Measurements from ENCODE around the gene DBET.
"Not testable (repeated sequence)": the region's sequence is repeated elsewhere in the genome, so short reads cannot be mapped to it uniquely, and the experiment has no call there.

DBET gene

DNA sequence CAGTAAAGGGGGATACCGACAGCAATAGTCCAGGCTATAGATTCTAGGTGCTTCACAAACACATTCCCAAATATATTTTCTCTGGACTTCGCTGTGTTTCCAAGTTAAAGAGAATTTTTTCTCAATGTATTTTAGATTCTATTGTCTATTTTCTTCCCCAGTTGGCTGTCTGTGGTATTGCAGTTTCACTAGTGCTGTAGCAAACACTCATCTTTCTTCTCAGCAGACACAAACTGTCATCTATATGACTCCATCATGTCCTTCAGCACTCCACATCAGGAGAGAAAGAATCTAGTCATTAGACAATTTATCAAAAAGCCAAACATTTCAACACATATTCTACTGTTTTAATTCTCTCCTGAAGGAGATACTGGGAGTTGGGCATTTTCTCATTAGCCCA is at the start of gene DBET:
Gene DBET, plus strand, starts transcription at position 161 of the 400 bp plus-strand sequence.
- DNase-seq, result not testable (repeated sequence)

DNA sequence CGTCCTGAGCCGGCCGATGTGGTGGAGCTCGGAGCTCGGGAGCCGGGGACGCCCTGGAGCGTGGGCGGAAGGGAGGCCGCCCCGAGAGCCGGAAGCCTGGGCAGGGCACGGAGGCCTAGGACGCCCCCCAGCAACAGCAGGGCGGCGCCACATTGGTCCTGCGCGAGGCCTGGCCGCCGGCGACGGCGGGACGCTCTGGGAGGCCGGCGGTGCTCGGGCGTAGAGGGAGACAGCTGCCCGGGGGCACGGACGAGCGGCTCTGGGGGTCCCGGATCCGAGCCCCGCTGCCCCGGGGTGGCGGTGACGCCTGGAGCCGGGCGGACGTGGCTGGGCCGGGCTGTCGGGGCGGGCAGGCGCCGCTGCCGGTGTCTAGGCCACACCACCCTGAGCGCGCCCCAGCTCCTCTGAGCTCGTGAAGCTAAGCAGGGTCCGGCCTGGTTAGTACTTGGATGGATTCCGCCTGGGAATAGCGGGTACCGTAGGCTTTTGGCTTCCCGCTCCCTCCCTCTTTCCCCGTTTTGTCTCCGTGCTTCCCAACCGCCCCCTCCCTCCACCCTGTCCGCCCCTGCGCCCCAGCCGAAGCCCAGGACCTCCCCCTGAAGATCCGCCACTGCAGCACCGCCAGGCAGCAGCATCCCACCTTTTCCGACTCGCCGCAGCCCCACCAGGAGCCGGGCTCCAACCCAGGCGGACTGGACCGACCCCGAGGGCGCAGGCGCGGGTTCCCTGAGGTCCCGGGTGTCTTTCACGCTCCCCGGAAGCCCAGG is 49.3 kb upstream of the DBET start:
- DNase-seq, result no peak

DNA sequence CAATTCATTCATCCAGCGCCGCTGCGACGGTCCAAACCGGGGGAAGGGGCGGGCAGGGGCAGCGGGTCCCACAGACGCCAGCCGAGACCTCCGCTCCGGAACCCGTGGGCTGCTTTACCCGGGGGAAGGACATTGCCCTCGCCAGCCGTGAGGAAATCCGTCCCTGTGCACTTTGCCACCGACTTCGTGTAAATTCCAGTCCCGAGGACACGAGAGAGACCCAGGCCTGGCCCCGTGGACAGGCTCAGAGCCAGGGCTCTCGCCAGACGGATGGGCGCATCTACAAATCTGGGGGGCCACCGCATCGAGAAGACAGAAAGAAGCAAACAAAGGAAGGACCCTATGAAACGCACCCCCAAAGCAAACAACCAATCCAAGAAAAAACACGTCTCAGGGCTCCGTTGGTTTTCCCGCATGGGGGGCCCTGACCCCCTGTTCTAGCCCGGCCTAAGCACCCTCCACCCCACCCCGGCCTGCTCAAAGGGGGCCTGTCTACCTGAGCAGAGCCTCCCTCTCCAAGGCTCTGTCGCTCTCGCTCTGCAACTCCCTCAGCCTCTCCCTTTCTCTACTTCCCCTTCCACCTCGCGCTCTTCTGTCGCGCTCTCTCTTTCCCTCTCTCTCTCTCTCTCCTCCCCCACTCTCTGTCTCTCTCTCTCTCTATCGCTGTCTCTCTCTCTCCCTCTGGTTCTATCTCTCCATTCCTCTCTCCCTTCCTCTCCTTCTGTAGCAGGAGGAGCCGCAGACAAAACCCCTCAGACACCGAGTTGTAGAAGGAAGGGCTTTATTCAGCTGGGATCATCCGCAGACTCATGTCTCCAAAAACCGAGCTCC is 48.5 kb upstream of the DBET start:
- no peak for DNase-seq

DNA sequence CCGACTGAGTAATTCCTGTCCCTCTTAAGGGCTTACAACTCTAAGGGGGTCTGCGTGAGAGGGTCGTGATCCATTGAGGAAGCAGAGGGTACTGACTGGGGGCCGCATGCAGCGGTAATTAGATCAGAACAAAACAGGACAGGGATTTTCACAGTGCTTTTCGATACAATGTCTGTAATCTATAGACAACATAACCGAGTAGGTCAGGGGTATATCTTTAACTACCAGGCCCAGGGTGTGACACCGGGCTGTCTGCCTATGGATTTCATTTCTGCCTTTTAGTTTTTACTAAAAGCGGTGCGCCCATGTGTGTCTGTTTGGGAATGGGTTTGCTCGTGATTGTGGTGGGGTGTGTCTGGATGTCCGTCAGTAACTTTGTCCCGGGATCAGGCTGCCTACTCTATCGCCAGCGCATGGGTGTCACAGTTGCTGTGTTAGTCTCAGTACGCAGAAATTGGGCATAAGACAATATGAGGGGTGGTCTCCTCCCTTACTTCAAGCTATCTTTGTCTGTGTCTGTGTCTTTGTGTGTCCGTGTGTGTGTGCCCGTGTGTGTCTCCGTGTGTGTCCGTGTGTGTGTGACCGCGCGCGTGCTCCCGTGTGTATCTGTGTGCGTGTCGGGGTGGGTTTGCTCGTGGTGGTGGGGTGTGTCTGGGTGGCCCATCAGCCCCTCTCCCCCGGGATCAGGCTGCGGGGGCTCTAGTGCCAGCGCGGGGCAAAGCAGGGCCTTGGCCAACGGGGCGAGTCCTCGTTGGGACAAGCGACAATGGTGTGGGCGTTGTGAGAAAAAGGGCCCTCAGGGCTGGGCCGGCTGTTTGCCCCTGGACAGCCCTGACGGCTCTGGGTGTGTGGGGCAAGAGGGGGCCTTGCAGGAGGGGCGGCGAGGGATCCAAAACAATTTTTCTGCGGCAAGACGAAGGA is 47.7 kb upstream of the DBET start:
- no peak for DNase-seq

DNA sequence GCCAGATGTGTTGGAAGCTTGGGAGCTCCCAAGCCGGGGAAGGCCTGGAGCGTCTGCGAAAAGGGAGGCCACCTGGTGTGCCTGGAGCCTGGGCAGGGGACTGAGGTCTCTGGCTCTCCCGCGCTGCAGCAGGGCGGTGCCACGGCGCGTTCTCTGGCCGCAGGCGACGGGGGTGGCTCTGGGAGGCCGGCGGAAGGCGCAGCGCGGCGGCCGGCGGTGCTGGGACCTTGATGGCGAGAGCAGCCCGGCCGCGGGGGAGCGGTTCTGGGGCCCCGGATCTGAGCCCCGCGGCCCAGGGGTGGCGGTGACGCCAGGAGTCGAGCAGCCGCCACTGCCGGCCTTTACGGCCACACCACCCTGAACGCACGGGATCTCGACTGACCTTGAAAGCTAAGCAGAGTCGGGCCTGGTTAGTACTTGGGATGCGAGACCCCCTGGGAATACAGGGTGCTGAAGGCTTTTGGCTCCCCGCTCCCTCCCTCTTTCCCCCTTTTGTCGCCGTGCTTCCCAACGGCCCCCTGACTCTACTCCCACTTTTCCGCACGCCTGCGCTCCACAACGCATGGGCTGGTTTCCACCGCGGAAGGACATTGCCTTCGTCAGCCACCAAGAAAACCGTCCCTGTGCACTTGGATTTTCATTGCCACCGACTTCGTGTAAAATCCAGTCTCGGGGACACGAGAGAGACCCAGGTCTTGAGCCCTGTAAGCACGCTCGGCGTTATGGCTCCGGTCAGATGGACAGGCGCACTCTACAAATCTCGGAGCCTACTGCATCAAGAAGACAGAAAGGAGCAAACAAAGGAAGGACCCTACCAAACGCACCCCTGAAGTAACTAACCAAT is 46.7 kb upstream of the DBET start:
- no peak for DNase-seq

DNA sequence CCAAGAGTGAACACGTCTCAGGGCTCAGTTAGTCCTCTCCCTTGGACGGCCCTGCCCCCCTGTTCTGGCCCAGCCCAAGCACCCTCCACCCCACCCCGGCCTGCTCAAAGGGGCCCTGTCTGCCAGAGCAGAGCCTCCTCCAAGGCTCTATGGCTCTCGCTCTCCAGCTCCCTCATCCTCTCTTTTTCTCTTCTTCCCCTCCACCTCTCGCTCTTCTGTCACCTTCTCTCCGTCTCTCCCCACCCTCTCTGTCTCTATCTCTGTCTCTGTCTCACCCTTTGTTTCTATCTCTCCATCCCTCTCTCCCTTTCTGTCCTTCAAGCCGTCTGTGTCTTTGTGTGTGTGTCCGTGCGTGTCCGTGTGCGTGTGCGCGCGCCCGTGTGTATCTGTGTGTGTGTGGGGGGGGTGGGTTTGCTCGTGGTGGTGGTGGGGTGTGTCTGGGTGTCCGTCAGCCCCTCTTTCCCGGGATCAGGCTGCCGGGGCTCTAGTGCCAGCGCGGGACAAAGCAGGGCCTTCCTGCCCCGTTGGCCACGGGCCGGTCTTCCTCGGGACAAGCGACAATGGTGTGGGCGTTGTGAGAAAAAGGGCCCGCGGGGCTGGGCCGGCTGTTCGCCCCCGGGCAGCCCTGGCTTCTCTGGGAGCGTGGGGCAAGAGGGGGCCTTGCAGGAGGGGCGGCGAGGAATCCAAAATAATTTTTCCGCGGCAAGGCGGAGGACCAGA is 45.9 kb upstream of the DBET start:
- no peak for DNase-seq

DNA sequence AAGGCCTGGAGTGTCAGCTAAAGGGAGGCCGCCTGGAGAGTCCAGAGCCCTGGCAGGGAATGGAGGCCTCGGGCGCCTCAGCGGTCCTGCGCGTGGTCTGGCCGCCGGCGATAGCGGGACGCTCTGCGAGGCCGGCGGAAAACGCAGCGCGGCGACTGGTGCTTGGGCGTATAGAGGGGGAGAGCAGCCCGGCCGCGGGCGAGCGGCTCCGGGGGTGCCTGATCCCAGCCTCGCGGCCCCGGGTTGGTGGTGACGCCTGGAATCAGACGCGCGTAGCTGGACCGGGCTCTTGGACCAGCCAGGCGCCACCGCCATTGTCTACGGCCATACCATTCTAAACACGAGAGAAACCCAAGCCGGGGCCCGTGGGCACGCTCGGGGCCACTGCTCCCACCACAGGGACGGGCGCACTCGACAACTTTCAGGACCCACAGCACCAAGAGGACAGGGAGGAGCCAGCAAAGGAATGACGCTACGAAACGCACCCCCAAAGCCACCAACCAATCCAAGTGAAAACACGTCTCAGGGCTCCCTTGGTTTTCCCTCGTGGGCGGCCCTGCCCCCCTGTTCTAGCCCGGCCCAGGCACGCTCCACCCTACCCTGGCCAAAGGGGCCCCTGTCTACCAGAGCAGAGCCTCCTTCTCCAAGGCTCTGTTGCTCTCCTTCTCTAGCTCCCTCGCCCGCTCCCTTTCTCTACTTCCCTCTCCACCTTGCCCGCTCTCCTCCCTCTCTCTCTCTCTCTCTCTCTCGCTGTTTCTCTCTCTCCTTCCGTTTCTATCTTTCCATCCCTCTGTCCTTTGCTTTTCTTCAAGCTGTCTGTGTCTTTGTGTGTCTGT is 45.1 kb upstream of the DBET start:
- DNase-seq, result no peak

DNA sequence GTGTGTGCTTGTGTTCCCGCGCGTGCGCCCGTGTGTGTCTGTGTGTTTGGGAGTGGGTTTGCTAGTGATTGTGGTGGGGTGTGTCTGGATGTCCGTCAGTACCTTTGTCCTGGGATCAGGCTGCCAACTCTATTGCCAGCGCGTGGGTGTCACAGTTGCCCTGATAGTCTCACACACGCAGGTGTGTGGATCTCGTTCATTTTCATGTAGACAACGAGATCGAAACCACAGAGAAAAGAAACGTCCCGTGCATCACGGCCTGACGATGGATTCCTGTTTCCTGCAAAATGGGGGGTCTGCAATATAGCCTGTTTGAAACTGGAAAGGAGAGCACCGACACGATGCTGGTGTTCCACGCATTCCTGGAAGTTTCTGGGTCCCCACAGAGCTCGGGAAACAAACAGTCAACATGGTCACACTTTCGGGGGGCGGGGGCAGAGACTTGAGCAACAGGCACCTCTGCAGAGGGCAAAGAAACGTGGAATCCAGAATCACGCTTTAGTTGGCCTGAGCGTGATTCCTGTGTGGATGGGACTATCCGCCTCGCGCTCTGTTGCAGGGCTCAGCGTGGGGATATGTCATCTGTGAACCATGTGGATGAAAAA is 44.3 kb upstream of the DBET start:
- not testable (repeated sequence) for DNase-seq

DNA sequence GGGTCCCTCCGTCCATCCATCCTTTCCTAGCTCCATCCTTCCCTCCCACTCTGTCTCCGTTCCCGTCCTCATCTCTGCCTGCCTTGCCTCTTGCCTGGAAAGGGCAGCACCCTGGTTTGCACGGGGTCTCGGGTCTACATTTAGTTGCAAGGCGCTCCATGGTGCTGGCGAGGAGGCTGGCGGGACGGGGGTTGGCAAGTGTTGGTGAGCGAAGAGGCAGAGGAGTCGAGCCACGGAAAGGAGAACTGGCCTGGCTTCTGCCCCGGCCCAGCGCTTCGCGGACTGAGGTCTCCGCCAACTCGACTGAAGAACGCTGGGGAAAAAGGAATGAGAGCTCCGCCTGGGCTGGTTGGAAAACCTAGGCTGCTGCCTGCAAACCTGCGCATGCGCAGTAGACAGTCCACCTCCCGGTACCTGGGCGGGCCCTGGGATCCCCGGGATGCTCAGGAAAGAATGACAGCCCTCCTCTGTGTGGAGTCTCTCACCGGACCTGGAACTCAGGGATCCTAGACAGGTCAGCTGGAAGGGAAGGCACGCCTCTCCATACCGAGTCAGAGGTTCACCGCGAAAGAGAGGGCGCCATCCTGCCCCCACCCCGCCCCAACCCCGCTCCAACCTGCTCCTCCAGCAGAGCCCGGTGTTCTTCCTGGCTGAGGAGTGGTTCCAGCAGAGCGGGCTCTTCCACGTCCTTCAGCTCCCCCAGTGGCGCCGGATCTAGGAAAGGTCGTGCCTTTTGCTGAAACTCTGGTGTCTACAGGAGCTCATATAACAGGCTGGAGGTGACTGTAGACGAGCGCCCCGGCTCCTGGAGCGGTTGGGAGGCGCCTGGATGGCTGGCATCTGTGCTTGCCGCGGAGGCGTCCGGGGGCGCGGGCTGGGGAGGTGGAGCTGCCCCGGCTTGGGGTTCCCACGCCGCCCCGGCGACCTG is 43.2 kb upstream of the DBET start:
- DNase-seq, result peak; percentile 31

DNA sequence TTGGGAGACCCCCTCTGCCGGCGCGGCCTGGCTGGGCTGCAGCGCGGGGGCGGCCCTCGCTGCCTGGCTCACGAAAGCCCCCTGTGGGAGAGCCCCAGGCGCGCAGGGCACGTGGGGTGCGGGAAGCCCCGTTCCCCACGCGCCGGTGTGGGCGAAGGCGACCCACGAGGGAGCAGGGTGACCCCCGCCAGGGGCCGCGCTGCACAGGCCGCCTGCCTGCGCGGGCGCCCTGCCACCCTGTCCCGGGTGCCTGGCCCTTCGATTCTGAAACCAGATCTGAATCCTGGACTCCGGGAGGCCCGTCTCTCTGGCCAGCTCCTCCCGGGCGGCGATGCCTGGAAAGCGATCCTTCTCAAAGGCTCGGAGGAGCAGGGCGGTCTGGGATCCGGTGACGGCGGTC is 42.3 kb upstream of the DBET start:
- not testable (repeated sequence) for DNase-seq

DNA sequence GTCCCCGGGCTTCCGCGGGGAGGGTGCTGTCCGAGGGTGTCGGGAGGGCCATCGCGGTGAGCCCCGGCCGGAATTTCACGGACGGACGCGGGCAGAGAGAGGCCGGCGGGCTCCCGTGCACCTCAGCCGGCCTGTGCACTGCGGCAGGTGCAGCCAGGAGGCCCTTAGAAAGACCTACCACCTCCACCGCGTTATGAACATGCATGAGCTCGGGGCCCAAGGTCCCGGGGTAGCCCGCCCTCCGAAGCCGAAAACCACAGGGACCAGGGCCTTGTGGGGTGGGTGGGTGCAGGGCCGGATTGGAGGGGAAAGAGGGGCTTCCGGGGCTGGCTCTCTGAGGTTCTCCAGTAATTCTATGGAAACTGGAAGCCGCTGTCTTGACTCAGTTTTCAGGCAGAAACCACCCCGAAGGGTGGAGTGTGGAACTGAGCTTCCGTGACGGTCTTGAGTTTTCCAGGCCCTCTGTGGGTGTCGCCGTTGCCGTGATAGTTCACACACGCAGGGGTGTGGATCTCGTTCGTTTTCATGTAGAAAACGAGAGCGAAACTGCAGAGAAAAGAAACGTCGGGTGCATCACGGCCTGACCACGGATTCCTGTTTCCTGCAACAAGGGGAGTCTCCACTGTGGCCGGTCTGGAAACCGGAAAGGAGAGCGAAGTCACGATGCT is 41.6 kb upstream of the DBET start:
- not testable (repeated sequence) for DNase-seq

DNA sequence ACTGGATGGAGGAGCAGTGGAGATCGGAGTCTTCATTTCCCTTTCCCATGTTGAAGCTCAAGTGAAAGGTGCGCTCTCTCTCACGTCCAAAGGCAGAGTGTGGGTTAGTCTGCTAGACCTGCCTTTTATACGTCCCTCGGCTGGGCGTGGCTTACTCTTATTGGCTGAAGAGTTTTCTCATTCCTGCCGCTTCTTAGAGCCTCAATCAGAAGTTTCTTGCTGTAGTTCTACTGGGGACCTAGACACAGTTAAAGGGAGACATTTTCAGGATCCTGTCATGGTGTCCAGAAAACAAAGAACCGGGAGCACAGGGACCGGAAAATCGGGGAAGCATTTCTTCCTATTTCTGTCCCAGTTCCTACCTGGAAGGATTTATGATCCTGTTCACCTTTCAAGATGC is 37.1 kb upstream of the DBET start, which contains the start of gene FRG2:
Gene FRG2, minus strand, starts transcription at position 101 of the 400 bp plus-strand sequence. Its CDS starts 52 bp downstream, at position 49.
- DNase-seq, result not testable (repeated sequence)

DNA sequence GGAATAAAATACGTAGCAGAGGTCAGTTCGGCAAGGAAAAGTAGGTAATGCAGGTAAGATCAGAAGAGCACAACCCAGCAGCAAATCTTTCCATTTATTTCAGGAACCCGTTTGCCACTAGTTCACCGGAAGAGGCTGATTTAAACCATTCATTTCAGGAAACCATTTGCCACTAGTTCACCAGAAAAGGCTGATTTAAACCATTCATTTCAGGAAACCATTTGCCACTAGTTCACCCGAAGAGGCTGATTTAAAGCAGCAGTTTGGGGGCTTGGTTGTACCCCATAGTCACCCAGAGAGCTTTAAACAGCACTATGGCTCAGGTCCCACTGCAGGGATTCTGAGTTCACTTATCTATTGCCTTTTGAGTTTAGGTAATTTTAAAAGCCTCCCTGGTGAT is 33.0 kb upstream of the DBET start:
- not testable (repeated sequence) for DNase-seq

DNA sequence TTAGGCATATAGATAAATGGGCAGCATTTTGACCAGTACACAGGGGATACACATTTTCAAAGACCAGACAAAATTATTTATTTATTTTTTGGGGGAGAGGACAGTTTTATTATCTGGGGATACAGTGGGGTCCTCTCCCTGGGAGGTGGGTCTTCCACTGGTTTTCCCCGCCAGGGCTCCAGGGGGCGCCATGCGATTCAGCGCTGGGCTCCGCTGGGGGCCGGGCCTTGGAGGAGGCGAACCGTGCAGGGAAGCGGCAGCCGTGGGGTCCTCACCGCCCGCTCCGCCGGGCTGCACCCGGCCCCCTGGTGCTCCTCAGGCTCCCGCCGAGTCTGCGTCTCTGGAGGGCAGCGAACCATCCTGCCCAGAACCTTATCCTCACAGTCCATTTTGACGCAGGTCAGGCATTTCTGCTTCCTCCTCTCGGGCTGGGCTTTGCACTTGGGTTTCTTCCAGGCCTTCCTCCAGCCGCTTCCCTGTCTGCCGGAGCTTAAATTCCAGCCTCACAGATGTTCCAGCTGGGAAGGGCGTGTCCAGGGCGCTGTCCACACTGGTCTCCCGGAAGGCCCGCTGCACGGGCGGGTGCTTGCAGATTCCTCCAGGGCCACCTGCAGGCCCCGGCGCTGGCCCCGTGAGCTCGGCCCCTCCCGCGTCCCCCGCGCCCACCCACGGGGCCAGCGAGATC is 26.5 kb upstream of the DBET start:
- DNase-seq, result not testable (repeated sequence)

DNA sequence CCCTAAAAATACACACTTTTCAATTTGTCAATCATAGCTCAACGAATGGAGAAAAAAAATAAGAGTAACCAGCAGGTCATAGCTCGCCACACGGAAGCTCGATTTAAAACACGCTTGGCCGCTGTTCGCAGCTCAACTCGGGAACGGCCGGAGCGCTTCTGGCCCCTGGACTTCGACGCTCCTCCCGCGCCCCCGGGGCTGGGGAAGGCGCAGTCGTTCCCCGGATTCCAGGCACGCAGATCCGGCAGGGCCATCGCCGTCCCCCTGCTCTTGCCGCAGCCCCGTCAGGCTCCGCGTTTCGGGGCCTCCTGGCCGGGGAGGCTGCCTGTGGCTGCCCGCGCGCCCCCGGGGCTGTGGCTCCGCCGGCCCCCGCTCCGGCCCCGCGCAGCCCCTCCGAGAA is 23.4 kb upstream of the DBET start:
- DNase-seq, result not testable (repeated sequence)

DNA sequence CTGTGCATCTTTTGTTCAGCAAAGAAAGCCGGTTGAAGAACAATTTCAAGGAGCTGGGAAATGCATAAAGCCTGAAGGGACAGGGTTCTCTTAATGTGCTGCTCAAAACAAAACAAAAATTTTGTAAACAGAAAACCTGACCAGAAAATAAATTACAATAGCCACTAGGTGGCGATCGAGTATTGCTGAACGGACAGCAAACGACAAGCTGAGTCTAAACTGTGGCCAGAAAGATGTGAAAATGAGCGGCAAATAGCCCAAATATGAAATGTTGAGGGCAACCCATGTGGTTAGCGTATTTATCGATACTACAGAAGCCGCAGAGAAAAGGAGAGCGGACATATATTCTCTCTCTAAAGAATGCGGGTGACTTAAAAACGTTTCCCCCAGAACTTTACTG is 16.7 kb upstream of the DBET start:
- not testable (repeated sequence) for DNase-seq

Measured in hematopoietic multipotent progenitor cell treated with erythropoietin and hydrocortisone succinate and interleukin-3 and kit ligand, for 6 days (in vitro differentiated cells).